LNCAP (cell line): ENCODE measurements around the gene CDH15.

Source experiments
- CTCF ChIP-seq: fragments of 450-650 bp; IDR thresholded peaks from 2 replicates; pipeline ENCODE4 v1.5.1; 2017; ENCODE audit warnings: mild to moderate bottlenecking

Gene CDH15

GRCh38 chr16:89187770-89188392 lies 16.3 kb downstream of the CDH15 start:
- no peak for TF ChIP-seq CTCF

DNA sequence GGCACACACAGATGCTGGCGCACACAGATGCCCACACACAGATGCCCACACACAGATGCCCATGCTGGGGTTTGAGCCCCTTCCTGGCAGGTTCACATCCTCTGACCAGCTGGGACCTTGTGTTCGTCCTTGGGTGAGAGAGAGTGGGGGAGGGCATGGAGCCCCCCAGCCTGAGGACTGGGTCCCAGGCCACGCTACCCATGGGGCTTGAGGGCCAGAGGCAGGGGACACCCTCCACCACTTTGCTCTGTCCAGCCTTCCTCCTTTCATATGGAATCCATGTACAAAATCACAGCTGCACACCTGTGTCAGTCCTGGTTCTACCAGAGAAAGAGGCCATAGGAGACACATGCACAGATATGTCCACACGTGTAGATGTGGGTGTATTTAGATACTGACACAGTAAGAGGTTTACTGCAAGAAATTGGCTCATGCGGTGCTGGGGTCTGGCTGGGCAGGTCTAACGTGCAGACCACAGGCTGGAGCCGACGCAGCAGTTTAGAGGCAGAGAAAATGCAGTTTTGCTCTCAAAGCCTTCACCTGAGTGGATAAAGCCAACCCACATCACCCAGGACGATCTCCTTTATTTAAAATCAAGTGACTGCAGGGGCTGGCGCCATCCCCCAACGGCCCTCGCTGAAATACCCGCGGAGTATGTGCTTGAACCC lies 17.9 kb downstream of the CDH15 start:
- TF ChIP-seq CTCF: no peak

DNA sequence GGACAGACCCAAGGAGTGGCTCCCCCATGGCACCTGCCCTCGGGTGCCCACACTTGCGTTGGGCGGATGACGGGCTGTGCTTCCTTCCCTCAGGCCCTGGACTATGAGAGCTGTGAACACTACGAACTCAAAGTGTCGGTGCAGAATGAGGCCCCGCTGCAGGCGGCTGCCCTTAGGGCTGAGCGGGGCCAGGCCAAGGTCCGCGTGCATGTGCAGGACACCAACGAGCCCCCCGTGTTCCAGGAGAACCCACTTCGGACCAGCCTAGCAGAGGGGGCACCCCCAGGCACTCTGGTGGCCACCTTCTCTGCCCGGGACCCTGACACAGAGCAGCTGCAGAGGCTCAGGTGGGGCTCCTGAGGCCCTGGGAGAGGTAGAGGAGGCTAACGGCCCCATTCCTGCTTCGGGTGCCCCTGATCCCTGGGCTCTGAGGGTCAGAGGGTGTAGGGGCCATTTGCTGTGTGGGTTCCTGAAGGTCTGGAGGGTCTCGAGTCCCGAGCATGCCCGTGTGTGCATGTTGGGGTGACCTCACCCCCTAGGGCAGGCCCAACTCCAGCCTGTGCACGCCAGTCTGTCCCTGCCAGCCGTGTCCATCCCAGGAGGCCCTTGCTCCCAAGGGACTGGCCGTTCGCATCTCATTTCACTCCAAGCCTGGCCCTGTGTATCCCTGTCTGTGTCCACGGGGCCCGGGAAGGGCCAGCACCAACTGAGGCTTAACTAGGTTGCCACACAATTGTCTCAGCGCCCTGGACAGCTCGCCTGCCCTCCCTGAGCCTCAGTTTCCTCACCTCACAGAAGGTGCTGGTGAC lies 18.8 kb downstream of the CDH15 start:
- TF ChIP-seq CTCF: no peak

GRCh38 chr16:89191033-89191900 lies 19.7 kb downstream of the CDH15 start:
- no peak for TF ChIP-seq CTCF

DNA sequence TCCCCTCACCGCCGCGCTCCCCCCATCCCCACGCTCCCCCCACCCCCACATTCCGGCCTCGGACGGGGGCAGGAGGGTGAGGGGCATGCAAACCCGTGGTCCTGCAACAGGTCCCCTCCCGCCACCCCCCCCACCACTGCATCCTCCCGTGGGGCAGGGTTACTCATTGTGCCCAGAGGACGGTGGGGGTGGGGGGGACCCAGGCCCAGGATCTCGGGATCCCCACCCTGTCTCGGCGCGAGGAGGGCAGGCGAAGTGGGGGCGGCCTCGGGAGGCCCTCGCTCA lies 20.3 kb downstream of the CDH15 start:
- TF ChIP-seq CTCF: no peak

- TF ChIP-seq CTCF: no peak
Measured at GRCh38 chr16:89192956-89193575, 21.5 kb downstream of the CDH15 start.
